PFSK-1 (cell line): ENCODE data around the gene R3HCC1L.

Experiments used
- FOXP2 ChIP-seq: optimal IDR thresholded peaks from 2 replicates; pipeline ENCODE3; 2011; ENCODE audit warnings: borderline replicate concordance, control low read depth, inconsistent platforms; ENCODE audit not compliant: insufficient read depth; ENCODE audit errors: extremely low read length, extremely low read depth
- POLR2AphosphoS5 ChIP-seq: IDR thresholded peaks from 2 replicates; pipeline ENCODE4 v1.6.1; 2012; ENCODE audit warnings: low read depth, mild to moderate bottlenecking, control low read depth, low read length, moderate library complexity
- REST ChIP-seq, 2 experiments: IDR thresholded peaks; 2 replicates each; pipeline versions ENCODE4 v1.6.1 to v1.8.0; 2011 to 2012; ENCODE audit warnings: low read depth in 2 of 2, low read length in 2 of 2, control low read depth in 1 of 2, inconsistent platforms in 1 of 2, mild to moderate bottlenecking in 1 of 2, moderate library complexity in 1 of 2; ENCODE audit not compliant: insufficient read depth in 1 of 2
- SIN3A ChIP-seq: IDR thresholded peaks from 2 replicates; pipeline ENCODE4 v1.6.1; 2012; ENCODE audit warnings: mild to moderate bottlenecking, low read length, moderate library complexity, borderline replicate concordance; ENCODE audit not compliant: insufficient read depth
- TAF1 ChIP-seq: IDR thresholded peaks from 2 replicates; pipeline ENCODE4 v1.6.1; 2012; ENCODE audit warnings: low read length, control low read depth, borderline replicate concordance; ENCODE audit not compliant: insufficient read depth

- no peak for TF ChIP-seq SIN3A
- no peak for TF ChIP-seq POLR2AphosphoS5
- TF ChIP-seq TAF1 = no peak
- no peak for TF ChIP-seq REST (IDR thresholded peaks at IDR 0.05; ENCODE audit: insufficient read depth in 1 of 2, low read depth in 2 of 2, low read length in 2 of 2)
- TF ChIP-seq FOXP2 = no peak
These were observed 15.4 kb downstream of the R3HCC1L start for GRCh38 chr10:98149858-98150257.
